NCI-H1105 treated with DMSO at 0.1 percent for 48 hours (cell line): ENCODE results near the gene PRRG3.

Experiments
- DNase-seq: peaks from one replicate; lab custom pipeline; 2025; lab: John Stamatoyannopoulos, UW

Gene PRRG3

DNA sequence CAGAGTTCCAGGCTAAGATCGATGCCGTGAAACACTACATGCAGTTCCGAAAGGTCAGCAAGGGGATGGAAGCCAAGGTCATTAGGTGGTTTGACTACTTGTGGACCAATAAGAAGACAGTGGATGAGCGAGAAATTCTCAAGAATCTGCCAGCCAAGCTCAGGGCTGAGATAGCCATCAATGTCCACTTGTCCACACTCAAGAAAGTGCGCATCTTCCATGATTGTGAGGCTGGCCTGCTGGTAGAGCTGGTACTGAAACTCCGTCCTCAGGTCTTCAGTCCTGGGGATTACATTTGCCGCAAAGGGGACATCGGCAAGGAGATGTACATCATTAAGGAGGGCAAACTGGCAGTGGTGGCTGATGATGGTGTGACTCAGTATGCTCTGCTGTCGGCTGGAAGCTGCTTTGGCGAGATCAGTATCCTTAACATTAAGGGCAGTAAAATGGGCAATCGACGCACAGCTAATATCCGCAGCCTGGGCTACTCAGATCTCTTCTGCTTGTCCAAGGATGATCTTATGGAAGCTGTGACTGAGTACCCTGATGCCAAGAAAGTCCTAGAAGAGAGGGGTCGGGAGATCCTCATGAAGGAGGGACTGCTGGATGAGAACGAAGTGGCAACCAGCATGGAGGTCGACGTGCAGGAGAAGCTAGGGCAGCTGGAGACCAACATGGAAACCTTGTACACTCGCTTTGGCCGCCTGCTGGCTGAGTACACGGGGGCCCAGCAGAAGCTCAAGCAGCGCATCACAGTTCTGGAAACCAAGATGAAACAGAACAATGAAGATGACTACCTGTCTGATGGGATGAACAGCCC lies 48.6 kb downstream of the PRRG3 start:
- DNase-seq: no peak

DNA sequence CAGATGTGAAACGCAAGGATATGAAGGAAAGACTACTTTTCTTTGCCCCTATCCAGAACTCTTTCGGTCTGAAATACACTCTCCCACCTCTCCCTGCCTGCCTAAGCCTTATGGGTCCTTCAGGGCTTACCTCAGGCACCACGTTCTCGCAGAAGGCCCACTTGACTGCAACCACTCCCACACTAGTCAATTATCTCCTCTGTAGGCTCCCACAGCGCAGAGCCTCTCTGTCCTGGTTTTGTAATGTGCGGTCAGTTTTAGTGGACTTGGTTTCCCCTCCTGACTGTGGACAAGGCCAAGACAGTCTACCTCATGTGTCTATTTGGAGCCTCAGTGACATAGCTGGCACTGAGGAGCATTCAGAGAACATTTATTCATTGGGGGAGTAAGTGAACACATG lies 50.4 kb downstream of the PRRG3 start:
- DNase-seq: no peak

DNA sequence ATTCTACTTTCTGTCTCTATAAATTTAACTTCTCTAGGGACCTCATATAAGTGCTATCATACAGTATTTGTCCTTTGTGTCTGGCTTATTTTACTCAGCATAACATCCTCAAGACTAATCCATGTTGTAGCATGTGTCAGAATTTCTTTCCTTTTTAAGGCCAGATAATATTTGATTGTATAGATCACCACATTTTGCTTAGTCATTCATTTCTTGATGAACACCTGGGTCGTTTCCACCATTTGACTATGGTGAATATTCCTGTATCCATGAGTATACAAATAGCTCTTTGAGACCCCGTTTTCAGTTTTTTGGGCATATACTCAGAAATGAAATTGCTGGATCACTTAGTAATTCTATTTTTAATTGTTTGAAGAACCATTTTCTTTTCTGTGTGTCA lies 51.2 kb downstream of the PRRG3 start:
- no peak for DNase-seq

DNA sequence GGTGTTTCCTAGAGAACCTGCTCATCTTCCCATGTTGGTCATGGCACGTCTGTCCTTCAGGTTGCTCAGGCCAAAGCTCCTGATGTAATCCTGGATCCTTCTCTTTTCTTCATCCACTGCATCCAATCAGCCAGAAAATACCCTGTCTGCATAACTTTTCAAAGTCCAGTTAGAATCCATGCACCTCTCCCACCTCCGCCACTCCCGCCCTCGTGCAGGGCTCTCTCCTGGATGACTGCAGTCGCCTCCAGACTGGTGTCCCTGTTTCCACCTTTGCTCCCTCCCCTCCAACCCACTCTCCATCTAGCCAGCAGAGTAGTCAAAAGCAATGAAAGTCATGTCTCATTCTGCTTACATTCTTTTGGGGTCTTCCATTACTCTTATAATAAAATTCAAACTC lies 55.3 kb downstream of the PRRG3 start:
- DNase-seq: no peak

DNA sequence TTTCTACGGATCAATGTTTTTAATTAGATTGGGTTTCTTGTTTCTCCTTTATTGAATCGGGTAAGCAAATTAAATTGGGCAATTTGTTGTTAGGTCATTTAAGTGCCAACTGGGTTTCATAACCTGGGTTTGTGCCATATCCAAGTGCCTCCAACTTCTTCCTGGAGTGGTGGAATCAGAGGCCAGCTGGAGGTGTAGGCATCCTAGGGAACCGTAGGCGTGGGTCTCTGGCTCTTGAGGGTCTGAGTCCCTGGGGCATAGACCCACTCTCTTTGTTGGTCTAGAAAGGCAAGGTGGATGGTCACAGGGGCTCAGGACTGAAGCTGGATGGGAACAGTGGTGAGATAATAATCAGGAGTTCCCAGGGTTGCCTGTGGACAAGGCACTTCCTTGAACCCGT lies 57.6 kb downstream of the PRRG3 start:
- no peak for DNase-seq

DNA sequence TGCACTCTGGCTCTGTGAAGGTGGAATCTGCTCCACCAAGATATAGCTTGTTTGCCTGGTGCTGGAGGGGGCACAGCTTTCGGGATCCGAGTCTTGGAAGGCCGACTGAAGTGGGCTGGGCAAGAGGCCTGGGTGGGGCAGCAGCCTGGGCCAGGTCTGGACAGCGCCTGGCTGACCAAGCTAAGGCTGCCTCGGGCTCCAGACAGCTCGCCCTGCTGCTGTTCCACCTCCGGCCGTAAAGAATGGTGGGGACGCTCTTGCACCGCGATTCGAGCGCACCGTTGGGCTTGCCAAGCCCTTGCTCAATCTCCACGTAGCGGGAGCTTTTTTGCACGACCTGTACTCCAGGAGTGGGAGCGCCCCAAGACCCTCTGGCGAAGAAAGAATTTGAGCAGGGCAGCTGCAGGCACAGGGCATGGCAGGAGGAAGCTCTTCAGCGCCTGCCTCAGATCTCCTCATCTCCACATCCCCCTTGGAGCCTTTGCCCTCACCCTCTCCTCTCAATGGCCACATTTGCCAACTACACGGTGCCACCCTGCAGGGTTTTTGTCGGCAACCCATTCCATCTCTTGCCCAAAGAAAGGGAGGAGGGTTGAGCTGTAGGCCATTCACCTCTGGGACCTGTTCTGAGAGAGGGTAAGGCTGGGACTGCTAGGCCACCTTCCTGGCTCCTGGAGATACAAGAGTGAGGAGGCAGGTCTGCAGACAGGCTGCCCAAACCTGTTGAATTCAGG lies 58.2 kb downstream of the PRRG3 start:
- peak; percentile 63 for DNase-seq

DNA sequence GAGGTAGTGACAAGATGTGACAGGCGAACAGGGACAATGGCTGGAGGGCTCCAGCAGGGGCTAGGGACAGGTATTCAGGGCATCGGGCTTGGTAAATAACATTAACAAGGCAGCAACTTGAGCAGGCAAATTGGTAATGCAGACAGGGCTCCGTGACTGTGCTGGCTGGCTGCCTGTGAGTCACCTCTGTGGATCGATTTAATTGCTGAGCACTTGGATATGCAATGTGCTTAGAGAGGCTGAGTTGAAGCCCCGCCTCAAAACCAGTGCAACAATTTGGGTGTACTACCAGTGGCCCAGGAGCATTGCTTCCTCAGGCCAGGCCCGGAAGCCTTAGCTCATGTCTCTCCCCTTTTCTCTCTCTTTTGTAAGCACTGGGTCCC lies 58.8 kb downstream of the PRRG3 start:
- DNase-seq: peak; percentile 81

DNA sequence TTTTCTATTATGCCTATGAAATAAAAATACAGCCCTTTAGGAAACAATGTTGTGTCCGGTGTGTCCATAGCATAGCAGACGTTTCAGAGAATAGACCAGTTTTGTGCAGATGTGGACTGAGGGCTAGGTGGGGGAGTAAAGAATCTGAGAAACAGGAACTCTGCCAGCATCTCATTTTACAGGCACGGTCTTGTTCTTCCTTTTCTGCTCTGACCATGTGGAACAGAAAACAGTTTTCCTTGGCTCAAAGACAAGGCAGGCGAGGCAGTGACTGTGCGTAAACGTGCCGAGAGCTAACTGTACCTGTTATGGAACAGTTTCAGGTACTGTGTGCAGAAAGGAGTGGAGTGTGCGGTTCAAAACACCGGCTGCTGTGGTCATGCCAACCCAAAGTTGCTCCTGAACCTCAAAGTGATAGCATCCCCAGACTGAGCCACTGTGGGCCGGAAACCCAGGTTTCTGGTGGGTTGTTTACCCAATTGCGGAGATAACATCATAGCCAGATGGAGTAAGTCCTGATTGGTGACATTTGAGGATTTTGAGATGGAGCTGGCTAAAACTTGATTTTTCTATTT lies 59.5 kb downstream of the PRRG3 start:
- peak; percentile 36 for DNase-seq
